Mammary epithelial cell (primary cell): ENCODE data around the gene MRPL11.

Experiments used
- CTCF ChIP-seq, 2 donors: IDR thresholded peaks in 1 of 2; conservative IDR thresholded peaks in 1 of 2; 2 replicates each; pipeline ENCODE4 v1.5.1; 2011 to 2012; ENCODE audit warnings: inconsistent platforms in 2 of 2, low read length in 2 of 2, mild to moderate bottlenecking in 2 of 2, control low read depth in 1 of 2, low read depth in 1 of 2; ENCODE audit not compliant: insufficient read depth in 1 of 2; ENCODE audit errors: extremely low read depth in 1 of 2
- EZH2 ChIP-seq: IDR thresholded peaks from 2 replicates; pipeline ENCODE4 v1.6.1; 2012; ENCODE audit warnings: low read length, inconsistent platforms, borderline replicate concordance

DNA sequence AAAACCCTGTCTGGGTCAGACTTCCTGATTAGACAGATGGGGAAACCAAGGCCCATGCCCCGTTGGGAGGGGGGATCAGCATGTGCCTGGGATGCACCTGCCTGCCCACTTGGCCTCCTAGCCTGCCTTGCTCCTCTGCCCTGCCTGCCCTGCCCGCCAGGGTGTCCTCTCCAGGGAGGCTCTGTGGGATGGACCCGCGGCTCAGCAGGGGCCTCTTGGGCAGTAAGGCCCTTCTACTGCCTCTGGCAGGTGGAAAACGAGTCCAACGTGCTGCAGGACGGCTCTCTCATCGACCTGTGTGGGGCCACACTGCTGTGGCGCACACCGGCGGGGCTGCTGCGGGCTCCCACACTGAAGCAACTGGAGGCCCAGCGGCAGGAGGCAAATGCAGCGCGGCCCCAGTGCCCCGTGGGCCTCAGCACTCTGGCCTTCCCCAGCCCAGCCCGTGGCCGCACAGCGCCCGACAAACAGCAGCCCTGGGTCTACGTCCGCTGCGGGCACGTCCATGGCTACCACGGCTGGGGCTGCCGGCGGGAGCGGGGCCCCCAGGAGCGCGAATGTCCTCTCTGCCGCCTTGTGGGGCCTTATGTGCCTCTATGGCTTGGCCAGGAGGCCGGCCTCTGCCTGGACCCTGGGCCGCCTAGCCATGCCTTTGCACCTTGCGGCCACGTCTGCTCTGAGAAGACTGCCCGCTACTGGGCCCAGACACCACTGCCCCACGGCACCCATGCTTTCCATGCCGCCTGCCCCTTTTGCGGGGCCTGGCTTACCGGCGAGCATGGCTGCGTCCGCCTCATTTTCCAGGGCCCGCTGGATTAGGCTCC lies 36.9 kb upstream of the MRPL11 start:
- TF ChIP-seq EZH2 (no peak), CTCF (conservative IDR thresholded peaks at IDR 0.05 in 1 of 2, IDR thresholded peaks at IDR 0.05 in 1 of 2; ENCODE audit: extremely low read depth in 1 of 2, insufficient read depth in 1 of 2, low read depth in 1 of 2, low read length in 2 of 2) (no peak)
